ENCODE data around the gene CLIP2.
A peak's percentile ranks its signal among the peaks of the same experiment; 100 is the strongest.
"Not testable (repeated sequence)": the region's sequence is repeated elsewhere in the genome, so short reads cannot be mapped to it uniquely, and the experiment has no call there.

CLIP2 gene

GRCh38 chr7:74401137-74401859 is 112.1 kb downstream of the CLIP2 start:
- DNase-seq (ENCODE audit: low read depth in 3 of 3, low spot score in 1 of 3), result peak; percentile 11 to 68 (median 51)

- DNase-seq (ENCODE audit: low read depth in 3 of 3, low spot score in 1 of 3), result not testable (repeated sequence)
These were observed 113.5 kb downstream of the CLIP2 start for GRCh38 chr7:74402668-74403067.

DNA sequence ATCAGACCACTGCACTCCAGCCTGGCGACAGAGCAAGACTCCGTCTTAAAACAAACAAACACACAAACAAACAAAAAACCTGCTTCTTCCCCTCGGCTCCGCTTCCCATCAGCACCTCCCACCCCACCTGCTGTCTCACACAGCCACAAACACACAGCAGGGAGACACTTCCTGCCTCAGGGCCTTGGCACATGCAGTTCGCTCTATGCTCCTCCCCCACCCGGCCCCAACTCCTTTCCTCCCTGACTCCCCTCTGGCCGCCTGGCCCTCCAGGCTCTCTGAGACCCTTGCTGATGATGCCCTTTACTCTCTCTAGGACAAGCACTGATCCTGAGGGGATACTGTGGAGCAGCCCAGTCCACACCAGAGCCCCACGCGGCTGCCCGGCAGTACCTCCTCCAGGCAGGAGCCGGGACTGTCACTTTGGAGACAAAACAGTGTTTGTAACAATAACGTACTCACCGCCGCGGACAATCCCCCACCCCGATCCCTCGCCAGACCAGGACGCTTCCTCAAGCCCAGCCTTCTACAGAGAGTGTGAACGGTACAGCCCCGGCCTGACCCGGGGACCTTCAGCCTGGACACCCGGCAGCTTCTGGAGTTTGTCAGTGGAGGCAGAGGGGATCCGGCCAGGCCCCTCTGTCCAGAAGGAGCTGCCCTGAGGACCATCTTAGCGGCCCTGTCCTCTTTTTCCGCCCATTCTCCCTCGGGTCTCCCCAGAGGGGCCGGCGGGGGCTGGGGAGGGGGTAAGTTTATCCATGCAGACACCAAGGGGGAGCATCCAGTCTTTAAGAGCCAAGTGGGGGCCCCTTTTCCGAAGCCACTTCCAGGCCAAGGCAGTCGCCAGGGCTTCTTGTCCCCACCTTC is 114.5 kb downstream of the CLIP2 start:
- no peak for DNase-seq (ENCODE audit: low read depth in 3 of 3, low spot score in 1 of 3)

DNA sequence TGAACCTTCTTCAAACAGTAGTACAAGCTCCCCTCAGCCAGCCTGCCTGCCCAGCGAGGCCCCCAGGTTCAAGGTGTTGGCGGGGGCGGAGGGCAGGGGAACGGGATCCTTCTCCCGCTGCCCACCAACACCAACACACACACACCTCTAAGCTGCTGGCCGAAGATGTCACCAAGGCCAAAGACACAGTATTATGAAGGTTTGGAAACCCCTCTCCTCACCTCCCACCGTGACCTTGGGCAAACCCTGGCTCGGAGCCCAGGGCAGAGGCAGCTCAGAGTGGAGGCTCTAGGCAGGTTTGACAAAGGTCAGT is 115.1 kb downstream of the CLIP2 start:
- no peak for DNase-seq (ENCODE audit: low read depth in 3 of 3, low spot score in 1 of 3)

- DNase-seq (ENCODE audit: low read depth in 3 of 3, low spot score in 1 of 3), result no peak
These were observed 115.5 kb downstream of the CLIP2 start for GRCh38 chr7:74404741-74405140.

- DNase-seq (ENCODE audit: low read depth in 3 of 3, low spot score in 1 of 3), result no peak
These were observed 116.1 kb downstream of the CLIP2 start for GRCh38 chr7:74405191-74405898.

GRCh38 chr7:74405899-74406512 is 116.8 kb downstream of the CLIP2 start:
- DNase-seq (ENCODE audit: low read depth in 3 of 3, low spot score in 1 of 3), result no peak

DNA sequence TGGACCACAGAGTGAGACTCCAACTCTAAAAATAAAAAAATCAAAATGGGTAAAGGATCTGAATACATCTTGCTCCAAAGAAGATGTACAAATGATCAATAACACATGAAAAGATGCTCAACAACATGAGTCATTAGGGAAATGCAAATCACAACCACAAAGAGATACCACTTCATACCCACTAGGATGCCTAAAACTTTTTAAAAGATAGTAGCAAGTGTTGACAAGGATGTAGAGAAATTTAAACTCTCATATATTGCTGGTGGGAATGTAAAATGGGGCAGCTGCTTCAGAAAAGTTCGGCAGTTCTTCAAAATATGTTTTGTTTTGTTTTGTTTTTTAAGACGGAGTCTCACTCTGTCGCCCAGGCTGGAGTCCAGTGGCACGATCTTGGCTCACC is 118.8 kb downstream of the CLIP2 start:
- no peak for DNase-seq (ENCODE audit: low read depth in 3 of 3, low spot score in 1 of 3)

DNA sequence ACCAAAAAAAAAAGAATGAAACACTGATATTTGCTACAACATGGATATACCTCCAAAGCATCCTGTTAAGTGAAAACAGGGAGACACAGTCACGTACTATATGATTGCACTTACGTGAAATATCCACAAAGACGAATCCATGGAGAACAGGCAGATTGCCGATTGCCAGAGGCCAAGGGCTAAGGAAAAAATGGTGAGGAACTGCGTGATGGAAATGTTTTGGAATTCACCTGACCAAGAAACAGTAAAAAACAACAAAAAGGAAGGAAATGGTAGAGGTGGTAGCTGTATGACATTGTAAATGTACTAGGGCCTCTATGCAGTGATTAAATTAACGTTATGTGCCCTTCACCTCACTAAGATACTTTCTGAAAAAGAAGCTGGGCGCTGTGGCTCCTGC is 120.4 kb downstream of the CLIP2 start:
- no peak for DNase-seq (ENCODE audit: low read depth in 3 of 3, low spot score in 1 of 3)

DNA sequence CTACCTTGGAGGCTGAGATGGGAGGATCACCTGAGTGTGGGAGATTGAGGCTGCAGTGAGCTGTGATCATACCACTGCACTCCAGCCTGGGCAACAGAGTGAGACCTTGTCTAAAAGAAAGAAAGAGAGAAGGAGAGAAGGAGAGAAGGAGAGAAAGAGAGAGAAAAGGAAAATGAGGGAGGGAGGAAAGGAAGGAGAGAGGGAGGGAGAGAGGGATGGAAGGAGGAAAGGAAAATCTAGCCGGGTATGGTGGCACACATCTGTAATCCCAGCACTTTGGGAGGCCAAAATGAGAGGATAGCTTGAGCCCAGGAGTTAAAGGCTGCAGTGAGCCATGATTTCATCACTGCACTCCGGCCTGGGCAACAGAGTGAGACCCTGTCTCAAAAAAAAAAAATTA is 121.6 kb downstream of the CLIP2 start:
- DNase-seq (ENCODE audit: low read depth in 3 of 3, low spot score in 1 of 3), result no peak

- not testable (repeated sequence) for DNase-seq (ENCODE audit: low read depth in 3 of 3, low spot score in 1 of 3)
These were observed 122.4 kb downstream of the CLIP2 start for GRCh38 chr7:74411571-74411970.

DNA sequence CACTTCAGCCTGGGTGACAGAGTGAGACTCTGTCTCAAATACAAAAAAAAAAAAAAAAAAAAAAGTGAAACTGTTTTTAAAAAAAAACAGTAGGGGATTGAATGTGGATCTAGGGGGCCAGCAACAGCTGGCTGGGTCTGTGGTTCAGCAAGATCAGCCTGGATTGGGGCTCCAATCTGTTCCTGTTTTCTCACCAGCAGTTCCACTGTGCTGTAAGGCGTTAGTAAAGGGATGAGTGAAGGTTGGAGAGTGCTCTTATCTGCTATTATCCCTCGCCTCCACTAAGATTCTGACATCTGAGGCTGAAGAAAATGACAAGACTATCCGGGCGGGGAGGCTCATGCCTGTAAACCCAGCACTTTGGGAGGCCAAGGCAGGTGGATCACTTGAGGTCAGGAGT is 122.8 kb downstream of the CLIP2 start:
- DNase-seq (ENCODE audit: low read depth in 3 of 3, low spot score in 1 of 3), result no peak

DNA sequence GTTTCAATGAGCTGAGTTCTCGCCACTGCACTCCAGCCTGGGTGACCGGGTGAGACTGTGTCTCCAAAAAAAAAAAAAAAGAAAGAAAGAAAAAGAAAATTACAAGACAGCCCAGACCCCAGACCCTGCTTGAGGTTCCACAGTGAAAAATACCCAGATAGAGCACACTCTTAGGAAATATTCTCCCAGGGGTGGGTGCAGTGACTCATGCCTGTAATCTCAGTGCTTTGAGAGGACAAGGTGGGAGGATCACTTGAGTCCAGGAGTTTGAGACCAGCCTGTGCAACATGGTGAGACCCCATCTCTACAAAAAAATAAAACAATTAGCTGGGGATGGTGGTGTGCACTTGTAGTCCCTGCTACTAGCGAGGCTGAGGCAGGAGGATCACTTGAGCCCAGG is 123.4 kb downstream of the CLIP2 start:
- no peak for DNase-seq (ENCODE audit: low read depth in 3 of 3, low spot score in 1 of 3)

- not testable (repeated sequence) for DNase-seq (ENCODE audit: low read depth in 3 of 3, low spot score in 1 of 3)
These were observed 125.6 kb downstream of the CLIP2 start for GRCh38 chr7:74414595-74415333.

GRCh38 chr7:74417419-74417971 is 128.3 kb downstream of the CLIP2 start:
- peak in 2 of 3 donors; percentile 18 to 28 for DNase-seq (ENCODE audit: low read depth in 3 of 3, low spot score in 1 of 3)

DNA sequence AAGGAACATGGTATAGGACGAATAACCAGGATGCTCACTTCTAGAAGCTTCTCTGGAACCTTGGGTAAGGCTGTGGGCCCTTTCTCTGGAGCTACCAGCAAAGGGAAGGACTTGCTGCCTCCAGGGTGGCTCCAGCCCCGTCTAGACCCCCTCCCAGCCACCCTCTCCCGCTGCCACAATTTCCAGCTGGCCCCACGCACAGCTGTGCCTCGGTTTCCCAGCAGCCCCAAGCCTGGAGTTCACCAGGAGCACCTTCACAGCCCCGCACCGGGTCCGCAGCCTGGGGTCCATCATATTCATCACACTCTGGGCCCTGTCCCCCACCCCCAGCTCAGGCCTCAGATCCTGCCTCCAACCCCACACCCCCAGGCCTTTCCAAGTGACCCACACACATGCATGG is 128.9 kb downstream of the CLIP2 start:
- DNase-seq (ENCODE audit: low read depth in 3 of 3, low spot score in 1 of 3), result no peak

DNA sequence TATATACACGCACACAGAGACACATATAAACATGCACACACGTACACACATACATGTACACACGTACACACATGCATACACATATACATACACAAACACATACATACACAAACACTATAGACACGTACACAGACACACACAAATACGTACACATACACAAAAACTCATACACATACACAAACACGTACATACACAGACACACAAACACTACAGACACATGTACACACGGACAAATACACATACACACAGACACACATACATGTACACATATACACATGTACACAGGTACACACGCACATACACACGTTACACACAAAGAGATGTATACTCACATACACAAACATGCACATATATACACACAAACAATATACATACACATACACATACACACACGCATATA is 129.3 kb downstream of the CLIP2 start:
- no peak for DNase-seq (ENCODE audit: low read depth in 3 of 3, low spot score in 1 of 3)

DNA sequence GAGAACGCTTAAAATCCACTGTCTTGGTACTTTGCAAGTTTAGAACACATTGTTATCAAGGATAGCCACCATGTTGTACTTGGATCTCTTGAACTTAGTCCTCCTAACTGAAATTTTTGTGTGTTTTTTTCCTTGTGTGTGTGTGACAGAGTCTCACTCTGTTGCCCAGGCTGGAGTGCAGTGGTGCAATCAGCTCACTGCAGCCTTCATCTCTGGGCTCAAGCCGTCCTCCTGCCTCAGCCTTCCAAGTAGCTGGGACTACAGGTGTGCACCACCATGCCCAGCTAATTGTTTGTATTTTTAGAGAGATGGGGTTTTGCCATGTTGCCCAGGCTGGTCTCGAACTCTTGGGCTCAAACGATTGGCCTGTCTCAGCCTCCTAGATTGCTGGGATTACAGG is 130.0 kb downstream of the CLIP2 start:
- DNase-seq (ENCODE audit: low read depth in 3 of 3, low spot score in 1 of 3), result not testable (repeated sequence)

DNA sequence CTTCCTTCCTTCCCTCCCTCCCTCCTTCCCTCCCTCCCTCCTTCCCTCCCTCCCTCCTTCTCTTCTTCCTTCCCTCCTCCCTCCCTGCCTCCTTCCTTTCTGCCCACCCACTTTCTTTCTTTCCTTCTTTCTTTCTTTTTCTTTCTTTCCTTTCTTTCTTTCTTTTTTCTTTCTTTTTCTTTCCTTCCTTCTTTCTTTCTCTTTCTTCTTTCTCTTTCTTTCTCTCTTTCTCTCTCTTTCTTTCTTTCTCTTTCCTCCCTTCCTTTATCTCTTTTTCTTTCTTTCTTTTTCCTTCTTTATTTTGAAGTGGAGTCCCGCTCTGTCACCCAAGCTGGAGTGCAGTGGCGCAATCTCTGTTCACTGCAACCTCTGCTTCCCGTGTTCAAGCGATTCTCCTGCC is 130.8 kb downstream of the CLIP2 start:
- DNase-seq (ENCODE audit: low read depth in 3 of 3, low spot score in 1 of 3), result no peak

- no peak for DNase-seq (ENCODE audit: low read depth in 3 of 3, low spot score in 1 of 3)
These were observed 135.2 kb downstream of the CLIP2 start for GRCh38 chr7:74424291-74424880.

Measured in stimulated activated CD4-positive, alpha-beta T cell treated with anti-CD3 and anti-CD28 coated beads, TNF-alpha, amount 100 ng/mL, for 1 hour (primary cell).